OCI-LY1 (cell line): ENCODE measurements around the gene ZDHHC14.

Experiments
- H2AFZ ChIP-seq: fragments of 200-600 bp; sonication (generic), shearing (Covaris generic); 2 replicates; pipeline ENCODE4 v1.6.0; 2014; ENCODE audit warnings: antibody characterized with exemption, mild to moderate bottlenecking, low read length
- H3F3A ChIP-seq: fragments of 200-600 bp; sonication (generic), shearing (Covaris generic); 2 replicates; pipeline ENCODE4 v1.6.0; 2014; ENCODE audit warnings: mild to moderate bottlenecking, antibody characterized with exemption, low read length, moderate library complexity; ENCODE audit not compliant: insufficient read depth
- H3K27ac ChIP-seq: fragments of 200-600 bp; sonication (generic); 2 replicates; pipeline ENCODE4 v1.5.1; 2014; ENCODE audit warnings: low read length, mixed run types, mild to moderate bottlenecking, low read depth; ENCODE audit not compliant: poor library complexity, severe bottlenecking
- H3K27me3 ChIP-seq: fragments of 200-600 bp; sonication (generic); 2 replicates; pipeline ENCODE4 v1.6.0; 2014; ENCODE audit warnings: antibody characterized with exemption, mild to moderate bottlenecking, low read length, moderate library complexity; ENCODE audit not compliant: insufficient read depth
- H3K36me3 ChIP-seq: fragments of 200-600 bp; sonication (generic); 2 replicates; pipeline ENCODE4 v1.6.1; 2014; ENCODE audit warnings: mild to moderate bottlenecking, antibody characterized with exemption, low read length, moderate library complexity, mixed read lengths; ENCODE audit not compliant: insufficient read depth
- H3K4me1 ChIP-seq: fragments of 200-600 bp; sonication (generic); 2 replicates; pipeline ENCODE4 v1.5.1; 2014; ENCODE audit warnings: mild to moderate bottlenecking, low read length, moderate library complexity; ENCODE audit not compliant: insufficient read depth, severe bottlenecking
- H3K4me2 ChIP-seq: fragments of 200-600 bp; sonication (generic), shearing (Covaris generic); 2 replicates; pipeline ENCODE4 v1.6.1; 2014; ENCODE audit warnings: low read length
- H3K4me3 ChIP-seq: fragments of 200-600 bp; sonication (generic); 2 replicates; pipeline ENCODE4 v1.5.1; 2014; ENCODE audit warnings: low read length, low read depth, mild to moderate bottlenecking, mixed read lengths; ENCODE audit not compliant: poor library complexity, severe bottlenecking
- H3K79me2 ChIP-seq: fragments of 200-600 bp; shearing (Covaris generic); 2 replicates; pipeline ENCODE4 v1.6.1; 2016; ENCODE audit warnings: mixed run types, low read length, mixed read lengths; ENCODE audit not compliant: insufficient read depth
- H3K9ac ChIP-seq: fragments of 200-600 bp; sonication (generic), shearing (Covaris generic); 2 replicates; pipeline ENCODE4 v1.6.1; 2014; ENCODE audit warnings: mild to moderate bottlenecking, low read length, mixed read lengths
- H3K9me2 ChIP-seq: fragments of 200-600 bp; sonication (generic), shearing (Covaris generic); 2 replicates; pipeline ENCODE4 v1.6.1; 2014; ENCODE audit warnings: low read depth, mild to moderate bottlenecking, low read length, mixed read lengths
- H3K9me3 ChIP-seq: fragments of 200-600 bp; shearing (Covaris generic); 2 replicates; pipeline ENCODE4 v1.6.1; 2014; ENCODE audit warnings: low read length, mixed read lengths
- H4K20me1 ChIP-seq: fragments of 200-600 bp; sonication (generic), shearing (Covaris generic); 2 replicates; pipeline ENCODE4 v1.6.0; 2016; ENCODE audit warnings: mild to moderate bottlenecking, low read length; ENCODE audit not compliant: insufficient read depth
- EZH2 ChIP-seq: fragments of 200-600 bp; sonication (generic), shearing (Covaris generic); IDR thresholded peaks from 2 replicates; pipeline ENCODE4 v1.8.0; 2017; ENCODE audit warnings: borderline replicate concordance, mixed run types, mild to moderate bottlenecking, antibody characterized with exemption, low read length, moderate library complexity, mixed read lengths
- TF ChIP-seq, protein P1 (sequence below): fragments of 200-600 bp; sonication (generic), shearing (Covaris generic); IDR thresholded peaks from 2 replicates; pipeline ENCODE4 v1.5.1; 2017; ENCODE audit warnings: mild to moderate bottlenecking, antibody characterized with exemption, low read length, moderate library complexity, mixed read lengths

ZDHHC14 gene

DNA sequence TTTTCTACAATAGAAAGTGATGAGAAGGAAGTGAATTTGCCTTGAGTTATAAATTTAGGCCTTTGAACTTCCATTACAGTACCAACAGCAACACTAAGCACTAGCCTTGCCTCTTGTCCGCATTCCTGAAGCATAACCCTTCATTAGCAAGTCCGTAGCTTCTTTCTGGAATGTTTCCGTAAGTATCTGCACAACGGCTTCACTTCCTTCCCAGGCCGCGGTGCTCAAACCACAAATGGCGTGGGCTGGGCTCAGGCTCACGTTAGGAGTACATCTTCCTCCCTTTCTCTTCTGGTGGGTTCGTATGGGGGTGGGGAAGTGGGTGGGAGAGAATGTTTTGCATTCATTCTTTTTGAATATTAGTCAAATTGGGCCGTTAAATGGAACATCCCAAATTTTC, 248.2 kb downstream of the ZDHHC14 start:
- H3K27me3 ChIP-seq = no peaks in the 10 kb centered on the region
- no peak for TF ChIP-seq EZH2
- TF ChIP-seq, protein P1, sequence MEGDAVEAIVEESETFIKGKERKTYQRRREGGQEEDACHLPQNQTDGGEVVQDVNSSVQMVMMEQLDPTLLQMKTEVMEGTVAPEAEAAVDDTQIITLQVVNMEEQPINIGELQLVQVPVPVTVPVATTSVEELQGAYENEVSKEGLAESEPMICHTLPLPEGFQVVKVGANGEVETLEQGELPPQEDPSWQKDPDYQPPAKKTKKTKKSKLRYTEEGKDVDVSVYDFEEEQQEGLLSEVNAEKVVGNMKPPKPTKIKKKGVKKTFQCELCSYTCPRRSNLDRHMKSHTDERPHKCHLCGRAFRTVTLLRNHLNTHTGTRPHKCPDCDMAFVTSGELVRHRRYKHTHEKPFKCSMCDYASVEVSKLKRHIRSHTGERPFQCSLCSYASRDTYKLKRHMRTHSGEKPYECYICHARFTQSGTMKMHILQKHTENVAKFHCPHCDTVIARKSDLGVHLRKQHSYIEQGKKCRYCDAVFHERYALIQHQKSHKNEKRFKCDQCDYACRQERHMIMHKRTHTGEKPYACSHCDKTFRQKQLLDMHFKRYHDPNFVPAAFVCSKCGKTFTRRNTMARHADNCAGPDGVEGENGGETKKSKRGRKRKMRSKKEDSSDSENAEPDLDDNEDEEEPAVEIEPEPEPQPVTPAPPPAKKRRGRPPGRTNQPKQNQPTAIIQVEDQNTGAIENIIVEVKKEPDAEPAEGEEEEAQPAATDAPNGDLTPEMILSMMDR = no peak
- H3K9me3 ChIP-seq = no peaks in the 10 kb centered on the region
- no peaks in the 10 kb centered on the region for H3F3A ChIP-seq
- no peaks in the 10 kb centered on the region for H3K9me2 ChIP-seq
- H3K27ac ChIP-seq = no peak overlapping the region
- H3K79me2 ChIP-seq = no peaks in the 10 kb centered on the region
- no peaks in the 10 kb centered on the region for H3K4me1 ChIP-seq
- H3K4me2 ChIP-seq = no peak overlapping the region
- H3K9ac ChIP-seq = no peak overlapping the region
- H4K20me1 ChIP-seq = no peaks in the 10 kb centered on the region
- H3K36me3 ChIP-seq = no peaks in the 10 kb centered on the region
- H3K4me3 ChIP-seq = no peak overlapping the region
- no peak overlapping the region for H2AFZ ChIP-seq

DNA sequence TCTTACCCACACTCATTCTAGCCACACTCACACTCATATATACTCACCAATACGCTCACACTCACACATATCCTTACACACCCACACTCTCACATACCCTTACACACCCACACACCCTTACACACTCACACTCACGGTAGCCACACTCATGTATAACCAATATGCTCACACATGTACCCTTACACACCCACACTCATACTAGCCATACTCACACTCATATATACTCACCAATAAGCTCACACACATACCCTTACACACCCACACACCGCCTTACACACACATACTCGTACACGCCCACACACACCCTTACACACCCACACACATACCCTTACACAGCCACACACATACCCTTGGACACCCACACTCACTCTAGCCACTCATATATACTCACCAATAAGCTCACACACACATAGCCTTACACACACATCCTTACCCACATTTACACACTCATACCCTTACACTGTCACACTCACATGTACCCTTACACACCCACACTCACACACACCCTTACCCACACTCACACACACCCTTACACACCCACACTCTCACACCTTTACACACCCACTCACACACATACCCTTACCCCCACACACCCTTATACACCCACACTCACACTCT, 249.6 kb downstream of the ZDHHC14 start:
- H3K36me3 ChIP-seq = no peaks in the 10 kb centered on the region
- no peaks in the 10 kb centered on the region for H3K79me2 ChIP-seq
- no peak overlapping the region for H2AFZ ChIP-seq
- no peaks in the 10 kb centered on the region for H4K20me1 ChIP-seq
- H3K4me2 ChIP-seq = no peak overlapping the region
- no peaks in the 10 kb centered on the region for H3K27me3 ChIP-seq
- H3K27ac ChIP-seq = no peak overlapping the region
- no peaks in the 10 kb centered on the region for H3K9me2 ChIP-seq
- no peaks in the 10 kb centered on the region for H3K4me1 ChIP-seq
- no peak overlapping the region for H3K9ac ChIP-seq
- TF ChIP-seq EZH2 = no peak
- TF ChIP-seq, protein P1 = no peak
- no peak overlapping the region for H3K4me3 ChIP-seq
- no peaks in the 10 kb centered on the region for H3F3A ChIP-seq
- no peaks in the 10 kb centered on the region for H3K9me3 ChIP-seq

DNA sequence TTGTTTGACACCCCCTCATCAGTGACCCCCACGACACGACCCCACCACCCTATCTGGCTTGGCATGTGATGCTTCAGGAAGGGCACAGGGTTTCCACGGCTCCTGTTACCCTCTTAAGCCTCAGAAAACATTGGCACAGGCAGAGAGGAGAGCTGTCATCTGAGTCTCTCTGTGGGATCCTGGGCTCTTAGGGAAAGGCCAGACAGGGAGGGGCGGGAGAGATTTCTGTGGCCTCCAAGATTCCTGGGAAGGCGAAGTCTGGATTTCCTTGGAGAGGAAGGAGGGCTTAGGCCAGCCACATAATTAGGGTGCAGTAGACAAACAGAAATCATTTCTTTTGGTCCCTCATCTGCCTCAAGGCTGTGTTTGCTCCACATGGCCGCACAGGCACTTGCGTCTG, 250.4 kb downstream of the ZDHHC14 start:
- no peak overlapping the region for H3K4me2 ChIP-seq
- H3K9me3 ChIP-seq = no peaks in the 10 kb centered on the region
- H3K79me2 ChIP-seq = no peaks in the 10 kb centered on the region
- H3K9me2 ChIP-seq = no peaks in the 10 kb centered on the region
- no peak overlapping the region for H3K27ac ChIP-seq
- H3K27me3 ChIP-seq = no peaks in the 10 kb centered on the region
- no peaks in the 10 kb centered on the region for H3K4me1 ChIP-seq
- H3K4me3 ChIP-seq = no peak overlapping the region
- H3K36me3 ChIP-seq = no peaks in the 10 kb centered on the region
- no peak for TF ChIP-seq EZH2
- TF ChIP-seq, protein P1 = no peak
- no peaks in the 10 kb centered on the region for H4K20me1 ChIP-seq
- H3F3A ChIP-seq = no peaks in the 10 kb centered on the region
- H3K9ac ChIP-seq = no peak overlapping the region
- no peak overlapping the region for H2AFZ ChIP-seq
